Neural cell (in vitro differentiated cells): ENCODE data around the gene PIGS. TPM values are rescaled to one million over a fixed set of nuclear protein-coding genes. Genes with fewer than 3 reads are reported as not detected.

ENCODE experiments used
- H2AFZ ChIP-seq: fragments of 200-600, 300-800 bp; sonication (generic), shearing (Covaris generic); 2 replicates; pipeline ENCODE4 v1.6.0; 2014; ENCODE audit warnings: low read depth, mild to moderate bottlenecking, antibody characterized with exemption, low read length, moderate library complexity
- H3F3A ChIP-seq: fragments of 200-600 bp; shearing (Covaris generic); 2 replicates; pipeline ENCODE4 v1.6.1; 2016; ENCODE audit warnings: mild to moderate bottlenecking, moderate library complexity, mixed read lengths, antibody characterized with exemption, low read length; ENCODE audit not compliant: insufficient read depth, poor library complexity, severe bottlenecking
- H3K27ac ChIP-seq: fragments of 200-600, 300-800 bp; sonication (generic), shearing (Covaris generic); 2 replicates; pipeline ENCODE4 v1.5.1; 2014; ENCODE audit warnings: mild to moderate bottlenecking, low read length, moderate library complexity
- H3K27me3 ChIP-seq: fragments of 300-800, 200-600 bp; sonication (generic), shearing (Covaris generic); 2 replicates; pipeline ENCODE4 v1.6.0; 2014; ENCODE audit warnings: mild to moderate bottlenecking, low read depth, low read length, moderate library complexity; ENCODE audit not compliant: insufficient read depth
- H3K36me3 ChIP-seq: fragments of 300-800, 200-600 bp; sonication (generic), shearing (Covaris generic); 2 replicates; pipeline ENCODE4 v1.5.1; 2014; ENCODE audit warnings: mild to moderate bottlenecking, antibody characterized with exemption, low read length, moderate library complexity; ENCODE audit not compliant: insufficient read depth
- H3K4me2 ChIP-seq: fragments of 300-800, 200-600 bp; sonication (generic), shearing (Covaris generic); 2 replicates; pipeline ENCODE4 v1.6.0; 2014; ENCODE audit warnings: mild to moderate bottlenecking, low read length
- H3K4me3 ChIP-seq: fragments of 300-800, 200-600 bp; sonication (generic), shearing (Covaris generic); 2 replicates; pipeline ENCODE4 v1.5.1; 2014; ENCODE audit warnings: mild to moderate bottlenecking, low read length, moderate library complexity
- H3K79me2 ChIP-seq: fragments of 200-600 bp; shearing (Covaris generic); replicated peaks from 2 replicates; pipeline ENCODE4 v1.6.0; 2014; ENCODE audit warnings: mild to moderate bottlenecking, low read length, moderate library complexity; ENCODE audit not compliant: insufficient read depth
- H3K9ac ChIP-seq: fragments of 300-800, 200-600 bp; sonication (generic), shearing (Covaris generic); 2 replicates; pipeline ENCODE4 v1.6.1; 2016; ENCODE audit warnings: mild to moderate bottlenecking, low read length, mixed read lengths
- H3K9me2 ChIP-seq: fragments of 200-600 bp; shearing (Covaris generic); 2 replicates; pipeline ENCODE4 v1.6.1; 2016; ENCODE audit warnings: mild to moderate bottlenecking, low read length, mixed read lengths; ENCODE audit not compliant: insufficient read depth
- H3K9me3 ChIP-seq: fragments of 200-600, 300-800 bp; sonication (generic), shearing (Covaris generic); 2 replicates; pipeline ENCODE4 v1.6.1; 2016; ENCODE audit warnings: mild to moderate bottlenecking, mixed run types, low read length, moderate library complexity, mixed read lengths
- H4K20me1 ChIP-seq: fragments of 200-600 bp; shearing (Covaris generic); 2 replicates; pipeline ENCODE4 v1.6.1; 2016; ENCODE audit warnings: mild to moderate bottlenecking, mixed run types; ENCODE audit not compliant: insufficient read depth
- EP300 ChIP-seq: fragments of 450-650 bp; conservative IDR thresholded peaks from 2 replicates; pipeline ENCODE4 v1.6.1; 2014; ENCODE audit warnings: antibody characterized with exemption, mild to moderate bottlenecking, moderate library complexity; ENCODE audit not compliant: poor library complexity, severe bottlenecking
- EZH2 ChIP-seq: fragments of 200-600, 300-800 bp; shearing (Covaris generic), sonication (generic); IDR thresholded peaks from 2 replicates; pipeline ENCODE4 v1.6.1; 2014; ENCODE audit warnings: antibody characterized with exemption, low read length, borderline replicate concordance, mild to moderate bottlenecking; ENCODE audit not compliant: insufficient read depth, poor library complexity, severe bottlenecking
- MXI1 ChIP-seq: fragments of 450-650 bp; conservative IDR thresholded peaks from 2 replicates; pipeline ENCODE4 v1.6.1; 2014; ENCODE audit warnings: antibody characterized with exemption, mild to moderate bottlenecking; ENCODE audit not compliant: poor library complexity, severe bottlenecking
- POLR2AphosphoS5 ChIP-seq: IDR thresholded peaks from 2 replicates; pipeline ENCODE4 v1.6.1; 2012
- RAD21 ChIP-seq: fragments of 450-650 bp; conservative IDR thresholded peaks from 2 replicates; pipeline ENCODE4 v1.6.1; 2014; ENCODE audit warnings: antibody characterized with exemption, mild to moderate bottlenecking, moderate library complexity
- SMC3 ChIP-seq: fragments of 450-650 bp; conservative IDR thresholded peaks from 2 replicates; pipeline ENCODE4 v1.6.1; 2014; ENCODE audit warnings: antibody characterized with exemption, mild to moderate bottlenecking, moderate library complexity; ENCODE audit not compliant: poor library complexity
- TAF1 ChIP-seq: IDR thresholded peaks from 2 replicates; pipeline ENCODE4 v1.6.1; 2012; ENCODE audit warnings: low read depth
- polyA plus RNA-seq: library from polyadenylated mRNA; depleted of rRNA; stranded (reverse); fragments of >200 nt; gene quantifications from 2 replicates; pipeline ENCODE4 v1.2.3, GENCODE V29; 2014
- TF ChIP-seq, protein P1 (sequence below): fragments of 450-650 bp; IDR thresholded peaks from 2 replicates; pipeline ENCODE4 v1.5.1; 2014; ENCODE audit warnings: antibody characterized with exemption, mild to moderate bottlenecking, moderate library complexity; ENCODE audit not compliant: poor library complexity, severe bottlenecking
- TF ChIP-seq, protein P2 (sequence below): IDR thresholded peaks from 2 replicates; pipeline ENCODE4 v1.6.1; 2012; ENCODE audit warnings: borderline replicate concordance

Gene PIGS
- polyA plus RNA-seq, 1 donor from 2014 or later, result 37.6 TPM

DNA sequence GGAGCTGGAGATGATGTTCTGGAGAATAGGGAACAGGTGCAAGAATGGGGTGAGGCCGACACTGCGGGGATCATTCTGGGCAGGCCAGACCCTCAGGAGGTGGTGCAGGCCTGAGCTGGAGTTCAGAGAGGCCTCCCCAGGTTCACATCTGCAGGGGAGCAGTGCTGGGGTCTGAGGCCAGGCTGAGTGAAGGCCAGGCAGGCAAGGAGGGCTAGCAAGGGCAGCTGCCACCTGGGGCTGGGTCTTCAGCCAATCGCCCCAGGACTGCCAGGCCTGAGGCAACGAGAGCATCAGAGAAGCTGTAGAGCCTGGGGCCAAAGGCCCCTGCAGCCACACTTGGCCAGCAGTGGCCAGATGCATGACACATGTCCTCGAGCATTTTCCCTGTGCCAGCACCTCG is 50.6 kb downstream of the PIGS start (continued):
- TF ChIP-seq, protein P1, sequence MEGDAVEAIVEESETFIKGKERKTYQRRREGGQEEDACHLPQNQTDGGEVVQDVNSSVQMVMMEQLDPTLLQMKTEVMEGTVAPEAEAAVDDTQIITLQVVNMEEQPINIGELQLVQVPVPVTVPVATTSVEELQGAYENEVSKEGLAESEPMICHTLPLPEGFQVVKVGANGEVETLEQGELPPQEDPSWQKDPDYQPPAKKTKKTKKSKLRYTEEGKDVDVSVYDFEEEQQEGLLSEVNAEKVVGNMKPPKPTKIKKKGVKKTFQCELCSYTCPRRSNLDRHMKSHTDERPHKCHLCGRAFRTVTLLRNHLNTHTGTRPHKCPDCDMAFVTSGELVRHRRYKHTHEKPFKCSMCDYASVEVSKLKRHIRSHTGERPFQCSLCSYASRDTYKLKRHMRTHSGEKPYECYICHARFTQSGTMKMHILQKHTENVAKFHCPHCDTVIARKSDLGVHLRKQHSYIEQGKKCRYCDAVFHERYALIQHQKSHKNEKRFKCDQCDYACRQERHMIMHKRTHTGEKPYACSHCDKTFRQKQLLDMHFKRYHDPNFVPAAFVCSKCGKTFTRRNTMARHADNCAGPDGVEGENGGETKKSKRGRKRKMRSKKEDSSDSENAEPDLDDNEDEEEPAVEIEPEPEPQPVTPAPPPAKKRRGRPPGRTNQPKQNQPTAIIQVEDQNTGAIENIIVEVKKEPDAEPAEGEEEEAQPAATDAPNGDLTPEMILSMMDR, result no peak

DNA sequence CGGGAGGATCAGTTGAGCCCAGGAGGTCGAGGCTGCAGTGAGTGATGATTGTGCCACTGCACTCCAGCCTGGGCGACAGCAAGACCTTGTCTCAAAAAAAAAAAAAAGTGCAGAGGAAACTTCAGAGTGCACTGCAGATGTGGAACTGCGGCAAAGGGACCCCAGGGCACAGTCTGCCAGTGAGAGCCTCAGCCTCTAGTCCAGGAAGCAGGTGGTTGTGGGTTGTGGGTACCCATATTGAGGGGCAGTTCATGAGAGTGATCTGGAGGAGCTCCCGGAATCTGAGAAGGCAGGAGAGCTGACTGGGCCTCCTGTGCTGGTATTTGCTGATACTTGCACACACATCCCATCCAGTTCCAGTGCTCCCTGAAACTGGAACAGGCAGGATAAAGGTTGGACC is 52.1 kb downstream of the PIGS start:
- Histone ChIP-seq H3K36me3 (no peaks in the 10 kb centered on the region), H3K79me2 (no peaks in the 10 kb centered on the region), H4K20me1 (no peaks in the 10 kb centered on the region), H3K9ac (no peak overlapping the region), H3K27me3 (no peaks in the 10 kb centered on the region), H3K4me2 (no peak overlapping the region), H3K9me2 (no peaks in the 10 kb centered on the region), H3K9me3 (peaks cover 9% of the 10 kb centered on the region), H3K27ac (no peak overlapping the region), H3K4me3 (no peak overlapping the region), H3F3A (no peaks in the 10 kb centered on the region), H2AFZ (no peak overlapping the region)
- no peak for TF ChIP-seq POLR2AphosphoS5
- TF ChIP-seq EZH2, result no peak
- TF ChIP-seq TAF1, result no peak
- TF ChIP-seq SMC3, result no peak
- TF ChIP-seq, protein P2, sequence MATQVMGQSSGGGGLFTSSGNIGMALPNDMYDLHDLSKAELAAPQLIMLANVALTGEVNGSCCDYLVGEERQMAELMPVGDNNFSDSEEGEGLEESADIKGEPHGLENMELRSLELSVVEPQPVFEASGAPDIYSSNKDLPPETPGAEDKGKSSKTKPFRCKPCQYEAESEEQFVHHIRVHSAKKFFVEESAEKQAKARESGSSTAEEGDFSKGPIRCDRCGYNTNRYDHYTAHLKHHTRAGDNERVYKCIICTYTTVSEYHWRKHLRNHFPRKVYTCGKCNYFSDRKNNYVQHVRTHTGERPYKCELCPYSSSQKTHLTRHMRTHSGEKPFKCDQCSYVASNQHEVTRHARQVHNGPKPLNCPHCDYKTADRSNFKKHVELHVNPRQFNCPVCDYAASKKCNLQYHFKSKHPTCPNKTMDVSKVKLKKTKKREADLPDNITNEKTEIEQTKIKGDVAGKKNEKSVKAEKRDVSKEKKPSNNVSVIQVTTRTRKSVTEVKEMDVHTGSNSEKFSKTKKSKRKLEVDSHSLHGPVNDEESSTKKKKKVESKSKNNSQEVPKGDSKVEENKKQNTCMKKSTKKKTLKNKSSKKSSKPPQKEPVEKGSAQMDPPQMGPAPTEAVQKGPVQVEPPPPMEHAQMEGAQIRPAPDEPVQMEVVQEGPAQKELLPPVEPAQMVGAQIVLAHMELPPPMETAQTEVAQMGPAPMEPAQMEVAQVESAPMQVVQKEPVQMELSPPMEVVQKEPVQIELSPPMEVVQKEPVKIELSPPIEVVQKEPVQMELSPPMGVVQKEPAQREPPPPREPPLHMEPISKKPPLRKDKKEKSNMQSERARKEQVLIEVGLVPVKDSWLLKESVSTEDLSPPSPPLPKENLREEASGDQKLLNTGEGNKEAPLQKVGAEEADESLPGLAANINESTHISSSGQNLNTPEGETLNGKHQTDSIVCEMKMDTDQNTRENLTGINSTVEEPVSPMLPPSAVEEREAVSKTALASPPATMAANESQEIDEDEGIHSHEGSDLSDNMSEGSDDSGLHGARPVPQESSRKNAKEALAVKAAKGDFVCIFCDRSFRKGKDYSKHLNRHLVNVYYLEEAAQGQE, result no peak
- no peak for TF ChIP-seq RAD21
- TF ChIP-seq EP300, result no peak

DNA sequence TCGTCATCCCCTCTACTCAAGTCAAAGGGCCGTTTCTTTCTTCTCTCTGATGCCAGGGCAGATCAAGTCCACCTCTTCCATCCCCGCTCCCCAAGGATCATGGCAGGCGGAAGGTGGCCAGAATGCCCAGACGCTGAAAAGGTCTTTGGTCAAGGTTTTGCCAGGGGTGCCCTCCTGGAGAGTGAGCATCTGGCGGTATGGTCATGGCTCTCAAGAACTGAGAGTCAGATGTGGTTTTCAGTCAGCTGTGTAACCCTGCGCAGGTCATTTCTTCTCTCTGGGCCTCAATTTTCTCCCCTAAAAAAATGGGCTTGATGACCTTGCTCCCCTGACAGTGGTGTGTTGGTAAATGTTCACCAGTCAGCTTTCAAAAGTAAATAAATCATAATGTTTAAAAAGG is 52.7 kb downstream of the PIGS start:
- Histone ChIP-seq H3K27ac (no peak overlapping the region), H3K9ac (no peak overlapping the region), H3K9me3 (peaks cover 9% of the 10 kb centered on the region), H2AFZ (no peak overlapping the region), H3K27me3 (no peaks in the 10 kb centered on the region), H4K20me1 (no peaks in the 10 kb centered on the region), H3K9me2 (no peaks in the 10 kb centered on the region), H3K79me2 (no peaks in the 10 kb centered on the region), H3K4me3 (no peak overlapping the region), H3K4me2 (no peak overlapping the region), H3F3A (no peaks in the 10 kb centered on the region), H3K36me3 (no peaks in the 10 kb centered on the region)
- TF ChIP-seq MXI1, result no peak
